Hematopoietic multipotent progenitor cell treated with erythropoietin and hydrocortisone succinate and interleukin-3 and kit ligand, for 17 days (in vitro differentiated cells): Measurements from ENCODE around the gene SAMSN1.

Source experiments
- DNase-seq: peaks from one replicate; pipeline ENCODE4 v3.0.0-alpha.2; 2015; ENCODE audit warnings: low spot score

SAMSN1 gene

DNA sequence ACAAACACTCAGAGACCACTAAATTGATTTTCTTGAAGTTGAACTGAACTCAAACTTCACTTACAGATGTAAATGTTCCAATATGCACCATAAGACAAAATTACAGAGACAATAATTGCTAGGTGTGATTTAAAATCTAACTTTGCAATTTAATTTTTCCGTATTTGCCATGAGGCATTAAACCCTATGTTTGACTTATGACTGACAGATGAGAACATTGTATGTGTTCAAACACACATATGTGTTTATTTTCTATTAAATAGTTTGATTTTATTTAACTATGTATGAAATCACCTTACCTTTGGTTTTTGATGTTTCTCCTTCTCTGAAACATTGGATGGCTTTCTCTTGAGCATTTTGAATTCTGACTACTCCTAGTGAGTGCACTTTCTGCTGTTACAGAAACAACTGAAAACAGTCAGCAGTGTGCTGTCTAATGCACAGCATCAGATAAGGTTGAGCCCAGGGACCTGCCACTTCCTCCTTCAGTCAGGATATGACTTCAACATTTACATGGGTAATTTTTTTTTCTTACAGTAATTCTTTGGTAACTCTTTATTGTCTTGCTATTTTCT lies at the start of gene SAMSN1:
Gene SAMSN1, minus strand, starts transcription at position 410 of the 575 bp plus-strand sequence. Its CDS starts 54 bp downstream, at position 356.
- DNase-seq: peak; percentile 41

DNA sequence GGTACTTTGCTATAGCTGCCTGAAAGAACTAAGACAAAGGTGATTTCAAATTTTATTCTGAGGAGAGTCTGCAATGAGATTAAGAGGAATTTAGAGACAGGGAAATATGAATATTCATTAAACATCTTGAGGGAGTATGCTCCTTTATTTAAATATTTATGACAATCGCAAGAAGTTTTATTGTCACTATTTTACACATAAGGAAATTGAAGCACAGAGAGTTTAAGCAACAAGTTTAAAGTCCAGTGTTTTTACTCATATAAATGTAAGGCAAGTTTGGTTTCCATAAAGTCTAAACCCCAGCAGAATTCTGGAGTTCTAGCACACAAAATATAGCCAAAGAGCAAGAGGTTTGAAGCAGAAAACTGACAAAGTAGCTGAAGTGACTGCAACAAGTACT lies 49.3 kb upstream of the SAMSN1 start:
- DNase-seq: no peak

GRCh38 chr21:14594967-14595366 lies 48.9 kb upstream of the SAMSN1 start:
- no peak for DNase-seq

DNA sequence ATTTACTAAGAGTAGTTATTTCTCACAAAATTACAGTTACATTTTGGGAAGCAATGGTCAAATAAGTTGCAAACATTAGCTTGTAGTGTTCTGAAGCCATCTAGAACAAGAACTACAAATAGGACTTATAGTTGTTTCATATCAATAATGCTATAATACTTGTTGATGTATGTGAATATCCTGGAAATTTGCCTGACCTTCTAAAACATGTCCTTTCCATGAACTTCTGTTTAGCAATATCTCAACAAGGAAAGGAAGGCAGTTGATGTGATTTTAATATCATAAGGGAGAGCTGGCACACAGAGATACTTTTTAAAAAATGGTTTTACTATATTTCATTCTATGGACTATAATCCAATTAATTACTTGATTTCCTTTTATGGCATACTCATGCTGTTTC lies 47.1 kb upstream of the SAMSN1 start:
- no peak for DNase-seq

DNA sequence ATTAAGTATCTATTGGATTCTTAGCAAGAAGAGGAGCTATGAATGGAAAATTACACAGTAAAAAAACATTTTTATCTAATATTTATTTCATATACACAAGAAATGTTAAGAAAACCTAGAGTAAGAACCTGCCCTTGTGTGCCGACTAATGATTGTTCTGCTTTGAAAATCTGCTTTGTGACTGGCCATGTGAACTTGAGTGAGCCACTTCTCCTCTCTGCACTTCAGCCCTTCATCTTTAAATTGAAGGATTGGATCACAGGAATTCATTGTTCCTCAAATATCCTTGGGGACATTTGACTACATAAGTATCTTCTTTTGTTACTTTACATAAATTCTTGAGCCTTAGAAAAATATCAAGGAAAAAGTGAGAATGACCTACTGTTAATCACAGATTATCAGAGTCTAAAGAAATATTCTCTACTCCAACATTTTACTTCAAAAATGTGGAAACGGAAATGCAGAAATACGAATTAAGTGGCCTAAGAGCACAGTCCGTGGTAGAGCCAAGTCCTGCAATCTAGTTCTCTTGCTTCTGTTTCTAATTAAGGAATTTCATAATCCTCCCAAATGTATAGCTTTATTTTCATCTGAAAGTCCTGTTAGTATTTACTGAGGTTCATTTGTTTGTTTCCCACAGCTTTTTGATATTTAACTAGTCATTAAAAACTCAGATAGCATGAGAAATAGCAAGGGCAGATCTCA lies 46.3 kb upstream of the SAMSN1 start:
- DNase-seq: no peak

GRCh38 chr21:14591882-14592281 lies 45.8 kb upstream of the SAMSN1 start:
- no peak for DNase-seq

DNA sequence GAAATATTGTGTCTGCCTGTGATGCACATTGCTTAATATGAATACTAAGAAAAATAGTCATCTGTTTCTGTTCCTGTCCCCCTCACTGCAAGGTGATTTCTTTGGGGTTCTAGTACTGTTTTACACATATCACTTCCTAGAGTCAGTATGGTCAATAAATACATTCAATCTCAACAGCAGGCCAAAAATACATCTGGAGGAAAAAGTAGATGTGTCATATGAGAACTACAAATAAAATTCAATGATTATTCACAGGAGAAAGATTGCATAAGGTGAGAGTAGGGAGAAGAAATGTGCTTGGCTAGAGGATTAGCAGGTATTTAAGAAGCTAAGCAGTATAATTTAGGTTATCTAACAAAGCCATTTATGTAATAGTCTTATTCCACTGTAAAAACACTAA lies 45.3 kb upstream of the SAMSN1 start:
- DNase-seq: no peak

GRCh38 chr21:14589855-14590563 lies 43.9 kb upstream of the SAMSN1 start:
- DNase-seq: no peak

DNA sequence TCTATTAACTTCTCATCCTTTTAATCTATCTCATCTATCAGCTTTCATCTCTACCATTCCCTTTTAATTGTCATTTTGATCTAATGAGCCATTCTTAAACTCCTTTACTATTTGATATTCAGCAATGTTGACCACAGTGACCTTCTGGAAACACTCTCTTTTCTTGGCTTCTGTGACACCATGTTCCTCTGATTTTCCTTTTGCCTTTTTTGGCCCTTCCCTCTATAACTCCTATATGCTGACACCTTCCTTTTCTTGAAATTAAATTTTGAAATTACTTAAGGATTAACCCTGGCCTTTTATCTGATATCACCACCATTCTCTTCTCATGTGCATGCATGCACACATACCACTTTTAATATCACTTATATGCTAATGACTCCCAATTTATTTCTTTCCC lies 41.2 kb upstream of the SAMSN1 start:
- no peak for DNase-seq

DNA sequence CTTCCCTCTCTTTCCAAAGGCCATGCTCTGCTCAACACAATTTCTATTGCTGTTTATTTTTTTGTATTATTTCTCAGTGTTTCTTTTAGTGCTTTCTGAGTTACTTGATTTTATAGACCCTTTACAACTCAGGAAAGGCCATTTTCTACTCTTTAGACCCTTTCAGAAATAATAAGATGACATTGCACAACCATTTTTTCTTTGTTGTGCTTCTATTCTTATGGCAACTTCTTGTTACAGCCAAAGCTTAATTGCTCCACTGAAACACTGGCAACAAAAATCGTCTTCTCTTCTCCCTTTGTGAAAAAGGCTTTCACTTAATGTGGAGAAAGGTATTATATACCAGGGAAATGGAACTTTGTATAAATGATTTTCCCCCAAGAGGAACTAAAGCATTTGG lies 39.0 kb upstream of the SAMSN1 start:
- DNase-seq: no peak

DNA sequence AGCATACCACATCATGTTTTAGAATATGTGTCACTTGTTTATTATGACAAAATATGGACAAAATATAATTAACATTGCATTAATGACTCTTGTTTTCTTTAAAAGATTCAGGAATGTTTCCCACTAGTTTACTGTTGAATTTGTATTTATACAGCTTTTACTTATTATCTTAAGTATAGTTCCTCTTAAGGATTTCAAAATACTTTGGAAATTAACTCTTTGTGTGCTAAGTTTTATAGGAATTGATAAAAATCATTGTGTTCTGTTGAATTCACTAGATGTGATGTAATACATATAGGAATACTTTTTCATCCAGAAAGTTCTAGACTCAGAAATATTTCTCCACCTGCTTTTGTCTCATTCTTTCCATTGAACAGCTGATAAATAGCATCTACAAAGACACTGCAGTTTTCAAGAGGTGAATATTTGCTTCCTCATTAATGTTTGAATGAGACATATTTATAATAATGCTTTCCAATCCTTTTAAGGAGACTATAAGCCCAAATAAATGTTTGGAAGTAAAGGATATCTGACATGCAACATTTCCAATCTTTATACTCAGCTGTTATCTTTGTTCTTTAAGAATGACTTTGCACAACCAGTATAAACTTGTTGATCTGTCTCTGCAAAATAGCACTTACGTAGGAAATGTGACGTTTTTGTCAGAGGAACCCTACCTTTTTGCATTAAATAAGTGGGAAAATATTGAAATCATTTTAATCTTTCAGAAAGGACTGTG lies 38.4 kb upstream of the SAMSN1 start:
- DNase-seq: peak; percentile 13

DNA sequence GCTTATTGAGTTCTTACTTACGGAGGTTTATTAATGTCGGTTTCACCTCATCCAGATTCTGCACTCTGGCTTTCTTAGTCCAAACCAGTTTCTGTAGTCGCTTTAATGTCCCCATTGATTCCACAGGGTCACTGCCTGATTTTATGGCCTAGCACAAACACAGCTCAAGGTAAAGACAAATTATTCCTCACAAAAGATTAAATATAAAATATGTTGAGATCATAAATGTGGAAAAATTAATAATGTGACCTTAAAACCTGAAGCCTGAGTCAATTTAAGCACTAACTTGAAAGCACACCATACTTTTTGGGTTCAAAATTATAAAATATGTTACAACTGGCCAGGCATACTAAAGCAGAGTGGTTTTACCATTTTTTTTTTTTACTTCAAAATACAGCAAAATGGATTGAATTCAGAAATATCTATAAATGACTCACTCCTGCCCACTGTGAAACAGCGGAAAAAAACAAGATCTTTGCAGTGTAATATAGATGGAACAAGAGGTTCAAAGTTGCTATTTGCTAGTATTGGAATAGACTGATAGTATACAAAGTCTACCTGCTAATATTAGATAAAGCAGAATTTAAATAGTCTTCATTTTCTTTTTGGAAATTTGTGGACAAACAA lies 37.6 kb upstream of the SAMSN1 start:
- DNase-seq: peak; percentile 8

DNA sequence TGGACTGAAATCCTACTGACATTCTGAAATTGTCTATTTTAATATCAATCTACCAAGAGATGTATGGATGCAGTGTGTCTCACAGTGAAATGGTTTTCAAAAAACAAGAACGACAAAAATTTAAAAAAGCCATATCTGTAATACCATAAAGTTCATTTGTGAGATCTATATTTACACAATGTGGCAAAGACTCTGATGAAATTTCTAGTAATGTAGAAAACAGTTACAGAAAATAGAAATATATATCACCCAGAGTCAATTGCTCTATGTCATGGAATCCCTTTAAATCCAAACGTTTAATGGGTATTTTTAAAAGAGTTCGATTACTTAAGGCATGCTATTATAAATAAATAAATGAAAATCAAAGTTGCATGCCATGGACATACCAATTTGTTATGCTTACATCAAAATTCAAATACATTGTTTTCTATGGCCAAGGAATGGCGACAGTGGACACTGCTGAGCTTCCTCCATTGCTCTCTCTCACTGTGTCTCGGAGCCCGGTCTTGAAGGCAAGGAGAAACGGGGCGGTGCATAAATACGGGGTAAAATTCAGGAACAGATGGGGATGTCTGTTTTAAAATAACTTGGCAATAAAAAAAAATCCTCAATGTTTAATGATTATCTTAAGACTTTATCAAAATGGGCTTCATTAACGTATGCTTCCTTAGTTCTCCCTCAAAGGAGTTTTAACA lies 37.0 kb upstream of the SAMSN1 start:
- no peak for DNase-seq

GRCh38 chr21:14581902-14582457 lies 35.9 kb upstream of the SAMSN1 start:
- no peak for DNase-seq

GRCh38 chr21:14573244-14573643 lies 27.1 kb upstream of the SAMSN1 start:
- no peak for DNase-seq

- DNase-seq: no peak
Measured at GRCh38 chr21:14572204-14572780, 26.2 kb upstream of the SAMSN1 start.

- no peak for DNase-seq
Measured at GRCh38 chr21:14569868-14570267, 23.8 kb upstream of the SAMSN1 start.

DNA sequence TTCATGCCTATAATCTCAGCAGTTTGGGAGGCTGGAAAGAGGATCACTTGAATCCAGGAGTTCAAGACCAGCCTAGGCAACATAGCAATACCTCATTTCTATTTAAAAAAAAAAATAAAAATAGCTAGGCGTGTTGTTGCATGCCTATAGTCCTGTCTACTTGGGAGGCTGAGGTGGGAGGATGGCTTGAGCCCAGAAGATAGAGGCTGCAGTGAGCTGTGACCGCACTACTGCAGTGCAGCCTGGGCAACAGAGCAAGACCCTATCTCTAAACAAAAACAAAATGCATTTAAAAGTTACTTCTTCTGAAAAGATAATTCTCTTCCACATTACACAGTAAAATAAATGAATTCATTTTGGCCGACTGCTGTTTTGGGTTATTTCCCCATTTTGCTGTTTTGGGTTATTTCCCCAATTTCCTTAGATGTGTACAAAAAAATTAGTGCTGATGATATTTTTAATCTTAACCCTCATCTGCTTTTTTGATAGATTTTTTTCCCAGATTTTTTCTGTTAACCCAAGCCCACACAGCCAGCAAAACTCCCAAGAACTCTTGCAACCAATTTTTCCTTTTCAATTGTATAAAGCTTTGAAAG lies 23.0 kb upstream of the SAMSN1 start:
- DNase-seq: no peak

GRCh38 chr21:14567331-14568279 lies 21.5 kb upstream of the SAMSN1 start:
- DNase-seq: no peak
